ENCODE data around the gene HPCAL4. TPM values are rescaled to one million over a fixed set of nuclear protein-coding genes. Genes with fewer than 3 reads are reported as not detected.

The HPCAL4 gene
- total and polyA plus RNA-seq, 12 donors, result 0.07 to 3.7 (median 0.22) TPM

- no peak overlapping the region for H3K27ac ChIP-seq
- H3K4me3 ChIP-seq, result no peak overlapping the region
- no peaks in the 10 kb centered on the region for H3K9me3 ChIP-seq
- H3K4me1 ChIP-seq, result peaks cover 0 to 12% (median 6%) of the 10 kb centered on the region in 9 donors
- no peak for TF ChIP-seq CTCF (IDR thresholded peaks at IDR 0.05)
- 79 to 82% methylated on average over 6 of the region's 6 CpGs for WGBS, 2 donors
- H3K27me3 ChIP-seq, result peaks cover 0 to 33% (median 18%) of the 10 kb centered on the region in 7 donors
- DNase-seq (no peak), ATAC-seq (peak in 1 of 8 donors; percentile 16)
- H3K36me3 ChIP-seq, result no peaks in the 10 kb centered on the region
- intact Hi-C loops (cut with DNase I), result loop anchor here in 1 of 10 donors (5.0 kb wide), 1 partner anchor 35 kb away; no protein-coding TSS in a partner anchor
Observed at GRCh38 chr1:39676948-39677548, 14.2 kb downstream of the HPCAL4 start.

- DNase-seq, result no peak
- intact Hi-C loops (cut with DNase I), result loop anchor here in 1 of 10 donors (5.0 kb wide), 1 partner anchor 37 kb away; no protein-coding TSS in a partner anchor
- H3K27me3 ChIP-seq, result peaks cover 0 to 33% (median 16%) of the 10 kb centered on the region in 7 donors
- TF ChIP-seq CTCF (IDR thresholded peaks at IDR 0.05), result no peak
- peaks cover 0 to 27% (median 21%) of the 10 kb centered on the region in 9 donors for H3K4me1 ChIP-seq
- no peak for ATAC-seq
- WGBS, 2 donors, result 91 to 100% methylated on average over 1 of the region's 1 CpG
- H3K36me3 ChIP-seq, result no peaks in the 10 kb centered on the region
- H3K9me3 ChIP-seq, result no peaks in the 10 kb centered on the region
- H3K27ac ChIP-seq, result no peak overlapping the region
- no peak overlapping the region for H3K4me3 ChIP-seq
Observed at GRCh38 chr1:39675220-39675619, 16.0 kb downstream of the HPCAL4 start.

DNA sequence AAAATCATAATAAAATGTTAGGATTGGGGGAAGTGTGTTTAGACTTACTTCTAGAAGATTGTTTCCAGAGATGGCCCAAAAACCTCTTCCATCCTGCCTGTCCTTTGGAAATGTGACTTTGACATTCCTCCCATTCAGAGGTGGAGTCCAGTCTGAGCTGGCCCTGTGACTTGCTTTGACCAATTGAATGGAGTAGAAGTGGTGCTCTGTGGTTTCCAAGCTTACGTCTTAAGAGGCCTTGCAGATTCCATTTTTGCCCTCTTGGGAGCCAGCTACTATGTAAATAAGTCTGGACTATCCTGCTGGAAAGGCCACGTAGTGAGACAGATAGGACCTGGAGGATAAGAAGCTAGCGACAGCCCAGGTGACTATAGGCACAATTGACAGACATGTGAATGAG lies 18.0 kb downstream of the HPCAL4 start:
- WGBS, 2 donors, result 83 to 84% methylated on average over 3 of the region's 3 CpGs
- H3K27ac ChIP-seq, result no peak overlapping the region
- intact Hi-C loops (cut with DNase I), result loop anchor here in 1 of 10 donors (5.0 kb wide), 1 partner anchor 49 kb away; no protein-coding TSS in a partner anchor
- no peak overlapping the region for H3K4me3 ChIP-seq
- H3K4me1 ChIP-seq, result peaks cover 0 to 46% (median 30%) of the 10 kb centered on the region in 9 donors
- no peak for TF ChIP-seq CTCF (IDR thresholded peaks at IDR 0.05)
- no peaks in the 10 kb centered on the region for H3K9me3 ChIP-seq
- DNase-seq (no peak), ATAC-seq (no peak)
- peaks cover 0 to 33% (median 12%) of the 10 kb centered on the region in 7 donors for H3K27me3 ChIP-seq
- H3K36me3 ChIP-seq, result no peaks in the 10 kb centered on the region

GRCh38 chr1:39672551-39672947 lies 18.7 kb downstream of the HPCAL4 start:
- H3K4me3 ChIP-seq, result peak overlapping the region; percentile 51 to 72 (median 59)
- no peaks in the 10 kb centered on the region for H3K36me3 ChIP-seq
- H3K9me3 ChIP-seq, result no peaks in the 10 kb centered on the region
- H3K27ac ChIP-seq, result peak overlapping the region in 7 of 10 donors; percentile 75 to 89 (median 84)
- H3K27me3 ChIP-seq, result peaks cover 0 to 33% (median 12%) of the 10 kb centered on the region in 7 donors
- 14 to 19% methylated on average over 12 of the region's 12 CpGs for WGBS, 2 donors
- ATAC-seq (peak in 6 of 8 donors; percentile 17 to 39 (median 22)), DNase-seq (no peak)
- peak in 8 of 9 donors; percentile 26 to 63 (median 54) for TF ChIP-seq CTCF (IDR thresholded peaks at IDR 0.05)
- intact Hi-C loops (cut with DNase I), result loop anchor here in 1 of 10 donors (5.0 kb wide), 1 partner anchor 50 kb away; no protein-coding TSS in a partner anchor
- peaks cover 0 to 52% (median 33%) of the 10 kb centered on the region in 9 donors for H3K4me1 ChIP-seq

Data from heart right ventricle (tissue), 16 donors.